BJ (cell line): ENCODE data around the gene ABAT. TPM values are rescaled to one million over a fixed set of nuclear protein-coding genes. Genes with fewer than 3 reads are reported as not detected.

Source experiments
- CTCF ChIA-PET: fragments of 350-600 bp; formaldehyde crosslinking; extraction: SDS; loops from one replicate; lab custom pipeline; 2021; ENCODE audit warnings: antibody characterized with exemption, inconsistent platforms; lab: Yijun Ruan, JAX
- POLR2A ChIA-PET: fragments of 300-600 bp; sonication (Branson Sonifier 250); formaldehyde crosslinking; extraction: SDS; loops from one replicate; lab custom pipeline; 2021; ENCODE audit warnings: antibody characterized with exemption; lab: Charles Lee
- DNase-seq: peaks from one replicate; pipeline ENCODE4 v3.0.0-alpha.2; 2011; ENCODE audit warnings: low read depth
- H3K27me3 ChIP-seq: 2 replicates; pipeline ENCODE4 v1.6.0; 2011; ENCODE audit warnings: low read length; ENCODE audit not compliant: control insufficient read depth, insufficient read depth
- H3K36me3 ChIP-seq: 2 replicates; pipeline ENCODE4 v1.5.1; 2011; ENCODE audit warnings: low read length; ENCODE audit not compliant: control insufficient read depth, insufficient read depth
- H3K4me3 ChIP-seq: 2 replicates; pipeline ENCODE4 v1.5.1; 2011; ENCODE audit warnings: low read depth, mild to moderate bottlenecking, control low read depth, low read length
- polyA plus RNA-seq: library from polyadenylated mRNA; depleted of rRNA; stranded (reverse); fragments of >200 nt; gene quantifications from 2 replicates; pipeline ENCODE4 v1.2.3, GENCODE V29; 2011
- TF ChIP-seq, protein P1 (sequence below): IDR thresholded peaks from 2 replicates; pipeline ENCODE4 v1.5.1; 2011; ENCODE audit warnings: low read depth, mild to moderate bottlenecking, control low read depth, inconsistent platforms, low read length, moderate library complexity; ENCODE audit not compliant: insufficient read depth

The ABAT gene
- polyA plus RNA-seq, 1 experiment, result 3.5 TPM

- no peak for DNase-seq
- H3K4me3 ChIP-seq, result no peak overlapping the region
- ChIA-PET CTCF (interaction anchor here (1.0 kb wide), 1 partner anchor 63 kb away, joined by 4 read pairs; no protein-coding TSS in a partner anchor), POLR2A (no interaction called here)
- TF ChIP-seq, protein P1, sequence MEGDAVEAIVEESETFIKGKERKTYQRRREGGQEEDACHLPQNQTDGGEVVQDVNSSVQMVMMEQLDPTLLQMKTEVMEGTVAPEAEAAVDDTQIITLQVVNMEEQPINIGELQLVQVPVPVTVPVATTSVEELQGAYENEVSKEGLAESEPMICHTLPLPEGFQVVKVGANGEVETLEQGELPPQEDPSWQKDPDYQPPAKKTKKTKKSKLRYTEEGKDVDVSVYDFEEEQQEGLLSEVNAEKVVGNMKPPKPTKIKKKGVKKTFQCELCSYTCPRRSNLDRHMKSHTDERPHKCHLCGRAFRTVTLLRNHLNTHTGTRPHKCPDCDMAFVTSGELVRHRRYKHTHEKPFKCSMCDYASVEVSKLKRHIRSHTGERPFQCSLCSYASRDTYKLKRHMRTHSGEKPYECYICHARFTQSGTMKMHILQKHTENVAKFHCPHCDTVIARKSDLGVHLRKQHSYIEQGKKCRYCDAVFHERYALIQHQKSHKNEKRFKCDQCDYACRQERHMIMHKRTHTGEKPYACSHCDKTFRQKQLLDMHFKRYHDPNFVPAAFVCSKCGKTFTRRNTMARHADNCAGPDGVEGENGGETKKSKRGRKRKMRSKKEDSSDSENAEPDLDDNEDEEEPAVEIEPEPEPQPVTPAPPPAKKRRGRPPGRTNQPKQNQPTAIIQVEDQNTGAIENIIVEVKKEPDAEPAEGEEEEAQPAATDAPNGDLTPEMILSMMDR, result no peak
- peaks cover 51% of the 10 kb centered on the region for H3K36me3 ChIP-seq
- H3K27me3 ChIP-seq, result no peaks in the 10 kb centered on the region
Observed at GRCh38 chr16:8630255-8630953, 44.0 kb upstream of the ABAT start.

- Histone ChIP-seq H3K27me3 (no peaks in the 10 kb centered on the region), H3K36me3 (peaks cover 46% of the 10 kb centered on the region), H3K4me3 (no peak overlapping the region)
- no peak for DNase-seq
- TF ChIP-seq, protein P1, result no peak
- ChIA-PET POLR2A (no interaction called here), CTCF (no interaction called here)
Observed at GRCh38 chr16:8631373-8631772, 43.0 kb upstream of the ABAT start.

DNA sequence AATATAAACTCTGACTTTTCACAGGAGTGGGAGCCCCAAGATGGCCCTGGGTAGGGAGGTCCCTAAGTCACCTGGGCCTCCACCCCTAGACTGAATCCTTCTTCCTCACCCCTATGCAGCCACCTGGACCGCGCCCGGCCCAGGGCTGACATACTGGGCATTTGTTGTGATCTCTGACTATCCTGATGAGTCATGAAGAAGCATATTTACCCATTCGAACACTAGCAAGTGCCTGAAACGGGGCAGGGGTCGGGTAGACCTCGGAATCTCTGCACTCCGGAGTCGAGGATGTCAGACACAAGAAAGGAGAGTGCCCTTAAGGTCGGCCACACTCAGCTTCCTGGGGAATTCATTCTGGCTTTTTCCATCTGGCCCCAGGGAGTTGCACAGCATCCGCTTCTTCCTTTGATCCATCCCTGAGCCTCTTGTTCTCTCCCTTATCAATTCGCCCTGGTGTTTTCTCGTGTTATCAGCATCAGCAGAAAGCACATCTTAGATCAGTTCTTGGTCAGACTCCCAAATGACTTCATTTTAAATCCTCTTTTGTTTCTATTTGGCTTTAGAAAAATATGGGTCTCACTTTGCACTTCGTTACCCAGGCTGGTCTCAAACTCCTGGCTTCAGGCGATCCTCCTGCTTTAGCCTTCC lies 42.5 kb upstream of the ABAT start:
- ChIA-PET POLR2A (no interaction called here), CTCF (interaction anchor here (1.0 kb wide), 1 partner anchor 8 kb away, joined by 3 read pairs; no protein-coding TSS in a partner anchor)
- TF ChIP-seq, protein P1, result no peak
- H3K27me3 ChIP-seq, result no peaks in the 10 kb centered on the region
- no peak for DNase-seq
- peaks cover 45% of the 10 kb centered on the region for H3K36me3 ChIP-seq
- no peak overlapping the region for H3K4me3 ChIP-seq

- Histone ChIP-seq H3K27me3 (no peaks in the 10 kb centered on the region), H3K36me3 (peaks cover 46% of the 10 kb centered on the region), H3K4me3 (no peak overlapping the region)
- TF ChIP-seq, protein P1, result no peak
- POLR2A ChIA-PET, result no interaction called here
- CTCF ChIA-PET, result interaction anchor here (1.0 kb wide), 1 partner anchor 9 kb away, joined by 3 read pairs; no protein-coding TSS in a partner anchor
- DNase-seq, result no peak
Observed at GRCh38 chr16:8632675-8633182, 41.7 kb upstream of the ABAT start.
